GM12892 (cell line): ENCODE results near the gene CCNB3.

Experiments
- POLR2A ChIP-seq: IDR thresholded peaks from 2 replicates; pipeline ENCODE4 v1.6.1; 2011; ENCODE audit warnings: low read depth, low read length, control low read depth
- POLR2AphosphoS5 ChIP-seq: IDR thresholded peaks from 2 replicates; pipeline ENCODE4 v1.6.1; 2011; ENCODE audit warnings: low read depth, low read length, control low read depth

GRCh38 chrX:50198348-50198747 is 6.2 kb upstream of the CCNB3 start:
- TF ChIP-seq POLR2A (no peak), POLR2AphosphoS5 (no peak)
